B cell (primary cell): Measurements from ENCODE around the gene PTPN5. TPM values are rescaled to one million over a fixed set of nuclear protein-coding genes. Genes with fewer than 3 reads are reported as not detected.

Experiments
- ATAC-seq: fragments of 200-7000 bp; cut with Tn5 transposase; one replicate; pipeline ENCODE4 v1.10.0; 2021; ENCODE audit warnings: low read depth, mild to moderate bottlenecking, moderate number of reproducible peaks, moderate library complexity
- CTCF ChIA-PET: fragments of 350-600 bp; sonication (Branson Sonifier 250); formaldehyde crosslinking; loops from one replicate; lab custom pipeline; 2021; ENCODE audit warnings: antibody characterized with exemption, inconsistent platforms; lab: Charles Lee
- POLR2A ChIA-PET: fragments of 350-600 bp; sonication (Branson Sonifier 250); formaldehyde crosslinking; loops from one replicate; lab custom pipeline; 2021; ENCODE audit warnings: antibody characterized with exemption; lab: Charles Lee
- DNase-seq: peaks from one replicate; pipeline ENCODE4 v3.0.0; 2013
- H2AFZ ChIP-seq: 2 replicates; pipeline ENCODE4 v1.6.1; 2012; ENCODE audit warnings: mild to moderate bottlenecking, low read depth, low read length; ENCODE audit not compliant: insufficient read depth, poor library complexity, severe bottlenecking
- H3K27ac ChIP-seq, 2 donors: 1 replicate in 1 of 2; 2 replicates in 1 of 2; pipeline ENCODE4 v1.5.1; 2012 to 2013; ENCODE audit warnings: low read length in 2 of 2, mild to moderate bottlenecking in 2 of 2, moderate library complexity in 1 of 2
- H3K27me3 ChIP-seq, 4 experiments: fragments of 200-600 bp in 1 of 4; sonication (generic) in 1 of 4; replicated peaks in 1 of 4; 1 replicate in 2 of 4; 2 replicates in 2 of 4; pipeline versions ENCODE4 v1.6.1 to v1.7.0; 2013 to 2016; ENCODE audit warnings: low read length in 3 of 4, mild to moderate bottlenecking in 2 of 4, mixed read lengths in 1 of 4, moderate library complexity in 1 of 4; ENCODE audit not compliant: insufficient read depth in 4 of 4, control insufficient read depth in 3 of 4; ENCODE audit errors: control extremely low read depth in 1 of 4
- H3K36me3 ChIP-seq, 2 experiments: replicated peaks in 1 of 2; 1 replicate in 1 of 2; 2 replicates in 1 of 2; pipeline versions ENCODE4 v1.6.1 to v1.7.1; 2013; ENCODE audit warnings: low read length in 1 of 2; ENCODE audit not compliant: insufficient read depth in 2 of 2, control insufficient read depth in 1 of 2; ENCODE audit errors: control extremely low read depth in 1 of 2, extremely low read depth in 1 of 2
- H3K4me1 ChIP-seq, 2 donors: fragments of 200-600 bp in 1 of 2; sonication (generic) in 1 of 2; 1 replicate in 1 of 2; 2 replicates in 1 of 2; pipeline versions ENCODE4 v1.5.1 to v1.6.1; 2013 to 2017; ENCODE audit warnings: low read length in 2 of 2; ENCODE audit not compliant: control insufficient read depth in 2 of 2, insufficient read depth in 2 of 2
- H3K4me2 ChIP-seq: replicated peaks from 2 replicates; pipeline ENCODE3; 2012; ENCODE audit warnings: mild to moderate bottlenecking, low read depth, low read length; ENCODE audit not compliant: poor library complexity, severe bottlenecking
- H3K4me3 ChIP-seq, 5 experiments: fragments of 200-600 bp in 1 of 5; sonication (generic) in 1 of 5; 1 replicate in 3 of 5; 2 replicates in 2 of 5; pipeline versions ENCODE4 v1.5.1 to v1.7.0; 2011 to 2016; ENCODE audit warnings: low read length in 4 of 5, mild to moderate bottlenecking in 4 of 5, low read depth in 2 of 5, control low read depth in 1 of 5, moderate library complexity in 1 of 5; ENCODE audit not compliant: insufficient read depth in 1 of 5; ENCODE audit errors: control extremely low read depth in 1 of 5, extremely low read depth in 1 of 5
- H3K79me2 ChIP-seq: fragments of 200-600 bp; sonication (generic); one replicate; pipeline ENCODE4 v1.6.0; 2016; ENCODE audit warnings: low read length; ENCODE audit not compliant: control insufficient read depth, insufficient read depth
- H3K9ac ChIP-seq: fragments of 200-600 bp; sonication (generic); 2 replicates; pipeline ENCODE4 v1.6.1; 2017; ENCODE audit warnings: mild to moderate bottlenecking, low read length, moderate library complexity
- H3K9me3 ChIP-seq, 3 donors: one replicate each; pipeline versions ENCODE4 v1.6.1 to v1.7.1; 2013; ENCODE audit warnings: low read length in 2 of 3; ENCODE audit not compliant: control insufficient read depth in 2 of 3, insufficient read depth in 1 of 3; ENCODE audit errors: control extremely low read depth in 1 of 3
- H4K20me1 ChIP-seq: 2 replicates; pipeline ENCODE4 v1.6.0; 2012; ENCODE audit warnings: mild to moderate bottlenecking, low read length; ENCODE audit not compliant: insufficient read depth, control insufficient read depth, poor library complexity, severe bottlenecking
- H3K27ac Mint-ChIP-seq: one replicate; pipeline ENCODE4 v1.8.0; 2021; ENCODE audit warnings: mixed read lengths
- H3K27me3 Mint-ChIP-seq: one replicate; pipeline ENCODE4 v1.8.0; 2021; ENCODE audit warnings: mixed read lengths
- H3K4me1 Mint-ChIP-seq: one replicate; pipeline ENCODE4 v1.8.0; 2021; ENCODE audit warnings: mixed read lengths
- H3K4me3 Mint-ChIP-seq: one replicate; pipeline ENCODE4 v1.8.0; 2021; ENCODE audit warnings: mixed read lengths
- H3K9me3 Mint-ChIP-seq: one replicate; pipeline ENCODE4 v1.8.0; 2022; ENCODE audit warnings: mixed read lengths; ENCODE audit not compliant: insufficient read depth
- EZH2 ChIP-seq: IDR thresholded peaks from 2 replicates; pipeline ENCODE4 v1.6.1; 2012; ENCODE audit warnings: borderline replicate concordance, low read depth, mild to moderate bottlenecking, moderate library complexity, low read length; ENCODE audit not compliant: insufficient read depth, poor library complexity, severe bottlenecking
- WGBS: methylation state at CpG from one replicate; pipeline ENCODE4 v1.1.5; 2013; ENCODE audit warnings: missing lambda C conversion rate; ENCODE audit not compliant: insufficient coverage; 5-methylcytosine and 5-hydroxymethylcytosine counted together
- intact Hi-C: fragments of 100-400 bp; cut with micrococcal nuclease; formaldehyde crosslinking; loops from one replicate; pipeline ENCODE4 v1.10.0; 2022
- polyA plus RNA-seq: library from polyadenylated mRNA; depleted of rRNA; stranded (reverse); fragments of >200 nt; gene quantifications from 2 replicates; pipeline ENCODE4 v1.2.3, GENCODE V29; 2012
- total RNA-seq, 2 donors: library from RNA; stranded (reverse); fragments of 120-200 nt in 1 of 2; gene quantifications; 1 replicate in 1 of 2; 2 replicates in 1 of 2; pipeline versions ENCODE4 v1.2.3 to v1.2.4, GENCODE V29; 2013 to 2022
- TF ChIP-seq, protein P1 (sequence below): fragments of 200-600 bp; IDR thresholded peaks from one replicate; pipeline ENCODE4 v1.8.0; 2022; ENCODE audit warnings: antibody characterized with exemption, mild to moderate bottlenecking

PTPN5 gene
- total and polyA plus RNA-seq, 2 donors (not counting 1 experiment from before 2014, with no cell fraction given) = not detected

DNA sequence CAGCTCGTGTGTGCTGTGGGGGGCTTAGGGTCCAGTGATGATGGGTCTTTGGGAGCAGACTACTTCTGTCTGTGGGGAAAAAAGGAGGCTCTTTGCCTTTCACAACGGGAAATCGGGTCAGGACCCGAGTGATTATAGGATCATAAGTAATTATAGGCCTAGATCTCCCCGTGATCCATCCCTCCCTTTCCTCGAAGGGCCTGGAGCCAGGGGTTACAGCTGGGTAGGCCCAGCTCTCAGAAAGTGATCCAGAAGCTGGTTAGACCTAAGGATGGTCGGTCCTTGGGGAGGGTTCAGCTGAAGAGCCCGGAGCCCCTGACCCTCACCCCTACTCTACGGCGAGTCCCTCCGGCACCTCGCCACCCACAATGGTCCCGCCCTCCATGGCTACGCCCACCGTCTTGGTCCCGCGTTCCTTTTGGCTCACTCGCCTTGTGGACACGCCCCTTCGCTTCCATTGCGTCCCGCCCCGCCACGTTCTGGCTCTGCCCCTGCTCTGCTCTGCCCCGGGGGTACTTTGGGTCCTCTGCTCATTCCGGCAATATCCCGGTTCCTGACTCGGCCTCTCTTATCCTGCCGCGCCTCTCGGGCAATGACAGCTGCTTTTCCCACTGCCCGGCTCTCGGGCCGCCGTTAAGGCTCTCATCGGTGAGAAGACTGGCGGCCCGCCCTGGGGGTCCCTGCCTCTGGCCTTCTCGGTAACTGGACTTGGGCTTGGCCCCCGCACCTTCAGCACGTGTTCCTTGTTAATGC, 70.6 kb downstream of the PTPN5 start:
- Histone ChIP-seq H3K4me2 (peak overlapping the region; percentile 99), H3K36me3 (no peaks in the 10 kb centered on the region), H3K27ac (peak overlapping the region in 1 of 2 donors; percentile 11), H3K9ac (peak overlapping the region; percentile 88), H3K4me3 (peak overlapping the region; percentile 24 to 80 (median 69)), H2AFZ (peak overlapping the region; percentile 99), H3K9me3 (no peaks in the 10 kb centered on the region), H4K20me1 (no peaks in the 10 kb centered on the region), H3K27me3 (no peaks in the 10 kb centered on the region), H3K4me1 (peaks cover 9 to 17% of the 10 kb centered on the region in 2 donors), H3K79me2 (no peaks in the 10 kb centered on the region)
- intact Hi-C loops = loop anchor here (1.0 to 10.0 kb wide), 6 partner anchors 11 to 326 kb away; partner anchors contain the start of genes LDHA, SPTY2D1, TMEM86A and TSG101
- H3K4me1 Mint-ChIP-seq = peaks cover 9% of the 10 kb centered on the region
- POLR2A ChIA-PET = interaction anchor here (0.9 kb wide), 2 partner anchors 87 to 195 kb away, joined by 3 to 4 read pairs; partner anchors contain the start of genes SPTY2D1 and TSG101
- H3K27ac Mint-ChIP-seq = peak overlapping the region; percentile 42
- DNase-seq (peak; percentile 81), ATAC-seq (peak; percentile 90)
- H3K27me3 Mint-ChIP-seq = peaks cover 6% of the 10 kb centered on the region
- WGBS = 4% methylated on average over 35 of the region's 41 CpGs
- peak overlapping the region; percentile 92 for H3K4me3 Mint-ChIP-seq
- no peaks in the 10 kb centered on the region for H3K9me3 Mint-ChIP-seq
- TF ChIP-seq EZH2 = no peak
- CTCF ChIA-PET = interaction anchor here (1.0 to 5.7 kb wide), 14 partner anchors 8 to 615 kb away, joined by 3 to 59 read pairs (median 6); partner anchors contain the start of genes SAAL1, SPTY2D1 and TMEM86A

DNA sequence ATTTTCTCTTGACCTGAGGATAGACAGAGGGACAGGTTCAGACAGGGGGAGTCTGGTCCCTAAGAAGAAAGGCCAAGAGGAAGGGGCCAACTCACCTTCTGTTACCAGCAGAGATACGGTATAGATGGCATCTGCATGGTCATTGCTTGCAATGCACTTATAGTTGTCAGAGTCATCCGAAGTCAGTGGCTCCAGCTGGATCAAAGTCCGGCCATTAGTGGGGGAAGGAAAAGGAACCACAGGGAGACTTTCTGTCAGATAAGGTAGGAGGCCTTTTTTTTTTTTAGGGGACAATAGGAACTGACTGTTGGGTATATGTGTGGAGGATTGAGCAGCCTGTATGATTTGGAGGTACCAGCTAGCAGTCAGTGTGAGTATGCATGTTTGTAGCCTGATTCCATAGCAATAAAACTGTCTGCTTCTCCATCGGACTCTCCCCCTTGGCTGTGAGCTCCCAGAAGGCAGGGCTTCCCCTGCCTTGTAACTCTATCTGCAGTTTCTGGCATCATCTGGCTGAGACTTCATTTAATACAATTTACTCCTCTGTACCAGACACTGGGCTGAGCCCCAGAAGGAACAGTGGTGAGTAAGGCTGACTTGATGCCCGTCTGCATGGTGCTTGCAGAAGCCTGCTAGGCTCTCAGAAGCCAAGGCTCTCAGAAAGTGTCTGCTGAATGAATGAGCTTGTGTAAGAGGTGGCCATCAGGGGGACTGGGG, 71.3 kb downstream of the PTPN5 start:
- ATAC-seq = no peak
- no peak overlapping the region for H3K4me3 ChIP-seq
- WGBS = 81% methylated on average over 4 of the region's 5 CpGs
- ChIA-PET CTCF (interaction anchor here (0.6 to 5.7 kb wide), 5 partner anchors 12 to 1974 kb away, joined by 3 to 59 read pairs (median 3); partner anchors contain the start of gene SPTY2D1), POLR2A (interaction anchor here (0.9 kb wide), 1 partner anchor 86 kb away, joined by 3 read pairs; the partner anchor contains the start of gene SPTY2D1)
- no peak overlapping the region for H3K9ac ChIP-seq
- Mint-ChIP-seq H3K9me3 (no peaks in the 10 kb centered on the region), H3K27me3 (peaks cover 6% of the 10 kb centered on the region), H3K27ac (no peak overlapping the region), H3K4me3 (peak overlapping the region; percentile 92), H3K4me1 (peaks cover 9% of the 10 kb centered on the region)
- H2AFZ ChIP-seq = peak overlapping the region; percentile 99
- H3K4me2 ChIP-seq = peak overlapping the region; percentile 99
- no peaks in the 10 kb centered on the region for H3K36me3 ChIP-seq
- no peaks in the 10 kb centered on the region for H3K79me2 ChIP-seq
- H3K4me1 ChIP-seq = peaks cover 9 to 17% of the 10 kb centered on the region in 2 donors
- no peak for DNase-seq
- H3K9me3 ChIP-seq = no peaks in the 10 kb centered on the region
- TF ChIP-seq, protein P1, sequence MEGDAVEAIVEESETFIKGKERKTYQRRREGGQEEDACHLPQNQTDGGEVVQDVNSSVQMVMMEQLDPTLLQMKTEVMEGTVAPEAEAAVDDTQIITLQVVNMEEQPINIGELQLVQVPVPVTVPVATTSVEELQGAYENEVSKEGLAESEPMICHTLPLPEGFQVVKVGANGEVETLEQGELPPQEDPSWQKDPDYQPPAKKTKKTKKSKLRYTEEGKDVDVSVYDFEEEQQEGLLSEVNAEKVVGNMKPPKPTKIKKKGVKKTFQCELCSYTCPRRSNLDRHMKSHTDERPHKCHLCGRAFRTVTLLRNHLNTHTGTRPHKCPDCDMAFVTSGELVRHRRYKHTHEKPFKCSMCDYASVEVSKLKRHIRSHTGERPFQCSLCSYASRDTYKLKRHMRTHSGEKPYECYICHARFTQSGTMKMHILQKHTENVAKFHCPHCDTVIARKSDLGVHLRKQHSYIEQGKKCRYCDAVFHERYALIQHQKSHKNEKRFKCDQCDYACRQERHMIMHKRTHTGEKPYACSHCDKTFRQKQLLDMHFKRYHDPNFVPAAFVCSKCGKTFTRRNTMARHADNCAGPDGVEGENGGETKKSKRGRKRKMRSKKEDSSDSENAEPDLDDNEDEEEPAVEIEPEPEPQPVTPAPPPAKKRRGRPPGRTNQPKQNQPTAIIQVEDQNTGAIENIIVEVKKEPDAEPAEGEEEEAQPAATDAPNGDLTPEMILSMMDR = no peak
- no peak for TF ChIP-seq EZH2
- H3K27me3 ChIP-seq = no peaks in the 10 kb centered on the region
- H3K27ac ChIP-seq = no peak overlapping the region
- intact Hi-C loops = loop anchor here (5.0 to 10.0 kb wide), 2 partner anchors 88 to 325 kb away; partner anchors contain the start of genes LDHA and SPTY2D1
- H4K20me1 ChIP-seq = no peaks in the 10 kb centered on the region
